Brain microvascular endothelial cell (primary cell): ENCODE results near the gene LYRM2.
"Not testable (repeated sequence)": the region's sequence is repeated elsewhere in the genome, so short reads cannot be mapped to it uniquely, and the experiment has no call there.

Source experiments
- DNase-seq: peaks from one replicate; pipeline ENCODE4 v3.0.0-alpha.2; 2020
- H3K27ac ChIP-seq: fragments of 250-450 bp; sonication (Bioruptor Pico); 2 replicates; pipeline ENCODE4 v1.5.1; 2020; ENCODE audit warnings: mild to moderate bottlenecking, moderate library complexity
- H3K27me3 ChIP-seq: fragments of 250-450 bp; sonication (Bioruptor Pico); replicated peaks from 2 replicates; pipeline ENCODE4 v1.5.1; 2020; ENCODE audit warnings: mild to moderate bottlenecking
- H3K36me3 ChIP-seq: fragments of 250-450 bp; sonication (Bioruptor Pico); replicated peaks from 2 replicates; pipeline ENCODE4 v1.5.1; 2020; ENCODE audit warnings: mild to moderate bottlenecking
- H3K4me3 ChIP-seq: 2 replicates; pipeline ENCODE4 v1.5.1; 2011; ENCODE audit warnings: low read depth, mild to moderate bottlenecking, control low read depth, low read length, moderate library complexity
- in situ Hi-C: cut with HindIII; loops from 2 replicates; pipeline ENCODE4 v1.10.0; 2017; ENCODE audit warnings: low sequenced_read_pairs, low pct_ligation_motif_present
- TF ChIP-seq, protein P1 (sequence below): IDR thresholded peaks from 2 replicates; pipeline ENCODE4 v1.5.1; 2011; ENCODE audit warnings: low read depth, mild to moderate bottlenecking, moderate library complexity, low read length, control low read depth, inconsistent platforms; ENCODE audit errors: missing control alignments

LYRM2 gene

DNA sequence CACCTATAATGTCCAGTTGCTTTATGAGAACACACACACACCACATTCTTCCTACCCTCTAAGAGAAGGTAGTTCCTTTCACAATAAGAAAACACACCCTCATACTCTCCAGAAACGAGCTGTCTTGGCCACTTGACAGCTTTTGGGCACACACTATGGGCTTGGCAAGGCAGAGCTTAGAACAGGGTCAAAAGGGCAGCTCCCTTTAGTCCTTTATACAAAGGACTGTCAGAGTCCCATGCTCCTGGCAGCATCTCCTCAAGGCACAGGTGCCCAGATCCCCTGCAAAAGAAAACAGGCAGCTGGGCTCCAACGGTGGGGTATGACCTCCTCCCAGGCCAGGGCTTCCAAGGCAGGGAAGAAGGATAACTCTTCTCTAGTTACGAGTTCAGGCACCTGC lies 4.9 kb upstream of the LYRM2 start:
- TF ChIP-seq, protein P1, sequence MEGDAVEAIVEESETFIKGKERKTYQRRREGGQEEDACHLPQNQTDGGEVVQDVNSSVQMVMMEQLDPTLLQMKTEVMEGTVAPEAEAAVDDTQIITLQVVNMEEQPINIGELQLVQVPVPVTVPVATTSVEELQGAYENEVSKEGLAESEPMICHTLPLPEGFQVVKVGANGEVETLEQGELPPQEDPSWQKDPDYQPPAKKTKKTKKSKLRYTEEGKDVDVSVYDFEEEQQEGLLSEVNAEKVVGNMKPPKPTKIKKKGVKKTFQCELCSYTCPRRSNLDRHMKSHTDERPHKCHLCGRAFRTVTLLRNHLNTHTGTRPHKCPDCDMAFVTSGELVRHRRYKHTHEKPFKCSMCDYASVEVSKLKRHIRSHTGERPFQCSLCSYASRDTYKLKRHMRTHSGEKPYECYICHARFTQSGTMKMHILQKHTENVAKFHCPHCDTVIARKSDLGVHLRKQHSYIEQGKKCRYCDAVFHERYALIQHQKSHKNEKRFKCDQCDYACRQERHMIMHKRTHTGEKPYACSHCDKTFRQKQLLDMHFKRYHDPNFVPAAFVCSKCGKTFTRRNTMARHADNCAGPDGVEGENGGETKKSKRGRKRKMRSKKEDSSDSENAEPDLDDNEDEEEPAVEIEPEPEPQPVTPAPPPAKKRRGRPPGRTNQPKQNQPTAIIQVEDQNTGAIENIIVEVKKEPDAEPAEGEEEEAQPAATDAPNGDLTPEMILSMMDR, result no peak
- H3K36me3 ChIP-seq, result peaks cover 34% of the 10 kb centered on the region

DNA sequence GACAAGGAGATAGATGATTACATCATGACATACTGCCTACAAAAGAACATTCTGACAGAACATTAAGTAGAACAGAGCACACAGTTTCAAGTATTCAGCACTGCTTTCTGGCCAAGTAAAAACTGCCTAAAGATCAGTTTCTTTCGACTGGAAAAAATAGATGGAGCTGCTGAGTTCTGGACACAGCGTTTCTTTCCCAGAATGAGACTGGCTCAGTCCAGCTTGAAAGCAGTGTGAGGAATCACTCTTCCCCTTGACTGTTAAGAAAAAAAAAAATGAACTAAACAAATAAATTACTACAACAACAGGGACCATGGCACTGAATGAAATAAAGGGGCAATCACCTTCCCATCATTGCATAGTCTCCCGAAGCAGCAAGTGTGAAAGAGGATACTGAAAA lies 4.4 kb upstream of the LYRM2 start:
- TF ChIP-seq, protein P1, result no peak
- no peak for DNase-seq
- Histone ChIP-seq H3K27ac (no peak overlapping the region), H3K36me3 (peaks cover 34% of the 10 kb centered on the region), H3K4me3 (no peak overlapping the region), H3K27me3 (no peaks in the 10 kb centered on the region)
- in situ Hi-C loops, result no loop called here

More for the DNA sequence above, 4.9 kb upstream of the LYRM2 start:
- in situ Hi-C loops, result no loop called here
- DNase-seq, result no peak
- H3K27ac ChIP-seq, result no peak overlapping the region
- no peaks in the 10 kb centered on the region for H3K27me3 ChIP-seq
- H3K4me3 ChIP-seq, result no peak overlapping the region

DNA sequence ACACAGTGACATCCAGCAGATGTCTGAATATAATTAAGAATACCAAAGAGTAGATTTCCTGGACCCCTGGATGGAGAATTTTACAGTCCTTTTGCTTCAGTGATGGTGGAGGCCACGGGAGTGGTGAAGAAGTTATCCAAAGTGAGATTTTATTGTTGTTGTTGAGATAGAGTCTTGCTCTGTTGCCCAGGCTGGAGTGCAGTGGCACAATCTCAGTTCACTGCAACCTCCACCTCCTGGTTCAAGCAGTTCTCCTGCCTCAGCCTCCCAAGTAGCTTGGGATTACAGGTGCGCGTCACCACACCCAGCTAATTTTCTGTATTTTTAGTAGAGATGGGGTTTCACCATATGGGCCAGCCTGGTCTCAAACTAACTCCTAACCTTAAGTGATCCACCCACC lies 3.0 kb upstream of the LYRM2 start:
- in situ Hi-C loops, H3K4me3 ChIP-seq, DNase-seq, H3K27me3 ChIP-seq, H3K27ac ChIP-seq: not testable (repeated sequence)
- peaks cover 22% of the 10 kb centered on the region for H3K36me3 ChIP-seq

DNA sequence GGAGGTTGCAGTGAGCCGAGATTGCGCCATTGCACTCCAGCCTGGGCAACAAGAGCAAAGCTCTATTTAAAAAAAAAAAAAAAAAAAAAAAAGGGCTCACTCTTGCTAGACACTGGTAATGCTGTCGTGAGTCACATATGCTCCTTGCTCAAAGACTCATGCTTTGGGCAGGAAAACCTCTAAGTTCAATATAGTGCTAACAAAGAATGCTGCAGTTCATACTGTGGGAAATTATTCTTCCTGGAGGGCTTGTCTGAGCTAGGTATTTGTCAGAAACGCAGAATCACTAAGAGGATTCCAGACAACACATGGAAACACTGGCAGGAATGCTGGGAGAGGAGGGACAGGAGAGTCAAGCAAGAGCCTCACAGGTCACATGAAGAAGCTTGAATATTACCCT lies 2.3 kb upstream of the LYRM2 start:
- Histone ChIP-seq H3K27ac (peak overlapping the region; percentile 34), H3K27me3 (no peaks in the 10 kb centered on the region), H3K36me3 (peaks cover 23% of the 10 kb centered on the region), H3K4me3 (no peak overlapping the region)
- in situ Hi-C loops, result no loop called here
- peak; percentile 39 for DNase-seq
- TF ChIP-seq, protein P1, result no peak

DNA sequence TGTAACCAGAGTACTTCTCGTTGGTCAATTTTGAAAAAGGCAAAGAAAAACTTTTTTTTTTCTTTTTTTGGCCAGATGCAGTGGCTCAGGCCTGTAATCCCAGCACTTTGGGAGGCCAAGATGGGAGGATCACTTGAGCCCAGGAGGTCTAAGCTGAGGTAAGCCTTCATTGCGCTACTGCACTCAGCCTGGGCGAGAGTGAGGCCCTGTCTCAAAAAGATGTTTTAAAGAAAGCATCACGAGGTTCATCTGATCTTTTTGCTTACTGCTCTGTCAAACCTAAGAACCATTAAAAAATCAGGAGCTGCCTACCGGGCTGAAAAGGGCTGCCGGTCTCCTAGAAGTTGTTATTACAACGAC lies 607 bp downstream of the LYRM2 start:
- H3K36me3 ChIP-seq, result peaks cover 12% of the 10 kb centered on the region
- H3K4me3 ChIP-seq, result peak overlapping the region; percentile 78
- no peaks in the 10 kb centered on the region for H3K27me3 ChIP-seq
- in situ Hi-C loops, result no loop called here
- peak overlapping the region; percentile 94 for H3K27ac ChIP-seq
- TF ChIP-seq, protein P1, result no peak
- peak; percentile 0 for DNase-seq

DNA sequence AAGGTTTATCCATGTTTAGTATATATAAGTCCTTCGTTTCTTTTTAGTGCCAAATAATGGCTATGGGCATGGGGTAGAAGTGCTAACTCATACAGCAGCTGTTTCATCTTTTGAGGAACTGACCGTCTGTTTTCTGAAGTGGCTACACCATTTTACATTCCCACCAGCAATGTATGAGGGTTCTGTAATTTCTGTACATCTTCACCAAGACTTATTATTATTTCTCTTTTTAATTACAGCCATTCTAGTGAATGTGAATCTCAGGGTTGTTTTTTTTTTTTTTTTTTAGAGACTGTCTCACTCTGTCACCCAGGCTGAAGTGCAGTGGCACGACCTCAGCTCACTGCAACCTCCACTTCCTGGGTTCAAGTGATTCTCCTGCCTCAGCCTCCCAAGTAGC lies 2.1 kb downstream of the LYRM2 start:
- H3K36me3 ChIP-seq, in situ Hi-C loops: not testable (repeated sequence)

DNA sequence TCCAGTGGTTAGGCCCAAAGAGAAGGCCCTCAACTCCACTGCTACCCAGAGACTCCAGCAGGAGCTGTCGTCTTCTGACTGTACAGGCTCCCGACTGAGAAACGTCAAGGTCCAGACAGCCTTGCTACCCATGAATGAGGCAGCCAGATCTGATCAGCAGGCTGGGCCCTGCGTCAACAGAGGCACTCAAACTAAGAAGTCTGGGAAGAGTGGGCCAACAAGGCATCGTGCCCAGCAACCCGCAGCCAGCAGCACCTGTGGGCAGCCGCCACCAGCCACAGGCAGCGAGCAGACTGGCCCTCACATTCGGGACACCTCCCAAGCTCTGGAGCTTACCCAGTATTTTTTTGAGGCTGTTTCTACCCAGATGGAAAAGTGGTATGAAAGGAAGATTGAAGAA lies 8.1 kb downstream of the LYRM2 start:
- H3K4me3 ChIP-seq, result no peak overlapping the region
- TF ChIP-seq, protein P1, result no peak
- in situ Hi-C loops, result no loop called here
- H3K27ac ChIP-seq, result no peak overlapping the region
- no peaks in the 10 kb centered on the region for H3K36me3 ChIP-seq
- DNase-seq, result no peak
- H3K27me3 ChIP-seq, result no peaks in the 10 kb centered on the region

More for the DNA sequence above, 2.1 kb downstream of the LYRM2 start:
- not testable (repeated sequence) for DNase-seq, H3K4me3 ChIP-seq, H3K27ac ChIP-seq, H3K27me3 ChIP-seq
